DOHH2 (cell line): ENCODE data around the gene CIAPIN1.

ENCODE experiments used
- EZH2phosphoT487 ChIP-seq: fragments of 200-600 bp; sonication (generic); IDR thresholded peaks from 2 replicates; pipeline ENCODE4 v1.6.1; 2017; ENCODE audit warnings: borderline replicate concordance, mild to moderate bottlenecking, antibody characterized with exemption, low read length, moderate library complexity, mixed read lengths
- TF ChIP-seq, protein P1 (sequence below): fragments of 200-600 bp; sonication (generic); IDR thresholded peaks from one replicate; pipeline ENCODE4 v1.5.1; 2014; ENCODE audit warnings: antibody characterized with exemption, mild to moderate bottlenecking, low read depth, low read length; ENCODE audit not compliant: poor library complexity, severe bottlenecking

DNA sequence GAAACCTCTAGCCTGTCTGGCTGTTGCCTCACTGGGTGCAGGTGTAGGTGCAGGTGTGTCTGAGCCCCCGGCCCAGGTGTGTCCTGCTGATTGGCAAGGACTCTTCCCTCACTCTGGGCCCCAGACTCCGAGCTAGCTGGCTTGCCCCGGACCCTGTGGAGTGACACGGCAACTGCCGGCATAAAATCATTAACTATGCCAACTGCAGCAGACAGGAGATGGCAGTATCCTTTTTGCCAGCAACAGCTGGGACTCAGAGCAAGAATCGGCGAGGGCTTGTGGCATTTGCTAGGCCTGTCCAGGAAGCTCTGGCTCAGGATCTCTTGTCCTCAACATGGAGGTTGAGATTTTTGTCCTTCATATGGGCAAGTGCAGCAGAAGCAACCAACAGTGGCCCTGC, 20.8 kb downstream of the CIAPIN1 start:
- TF ChIP-seq, protein P1, sequence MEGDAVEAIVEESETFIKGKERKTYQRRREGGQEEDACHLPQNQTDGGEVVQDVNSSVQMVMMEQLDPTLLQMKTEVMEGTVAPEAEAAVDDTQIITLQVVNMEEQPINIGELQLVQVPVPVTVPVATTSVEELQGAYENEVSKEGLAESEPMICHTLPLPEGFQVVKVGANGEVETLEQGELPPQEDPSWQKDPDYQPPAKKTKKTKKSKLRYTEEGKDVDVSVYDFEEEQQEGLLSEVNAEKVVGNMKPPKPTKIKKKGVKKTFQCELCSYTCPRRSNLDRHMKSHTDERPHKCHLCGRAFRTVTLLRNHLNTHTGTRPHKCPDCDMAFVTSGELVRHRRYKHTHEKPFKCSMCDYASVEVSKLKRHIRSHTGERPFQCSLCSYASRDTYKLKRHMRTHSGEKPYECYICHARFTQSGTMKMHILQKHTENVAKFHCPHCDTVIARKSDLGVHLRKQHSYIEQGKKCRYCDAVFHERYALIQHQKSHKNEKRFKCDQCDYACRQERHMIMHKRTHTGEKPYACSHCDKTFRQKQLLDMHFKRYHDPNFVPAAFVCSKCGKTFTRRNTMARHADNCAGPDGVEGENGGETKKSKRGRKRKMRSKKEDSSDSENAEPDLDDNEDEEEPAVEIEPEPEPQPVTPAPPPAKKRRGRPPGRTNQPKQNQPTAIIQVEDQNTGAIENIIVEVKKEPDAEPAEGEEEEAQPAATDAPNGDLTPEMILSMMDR = no peak
- no peak for TF ChIP-seq EZH2phosphoT487
